ENCODE data around the gene TRIM28. TPM values are rescaled to one million over a fixed set of nuclear protein-coding genes. Genes with fewer than 3 reads are reported as not detected.

The TRIM28 gene
- polyA plus RNA-seq (227 and 256 TPM in 2 replicates), polyA minus RNA-seq (305 and 312 TPM in 2 replicates)

DNA sequence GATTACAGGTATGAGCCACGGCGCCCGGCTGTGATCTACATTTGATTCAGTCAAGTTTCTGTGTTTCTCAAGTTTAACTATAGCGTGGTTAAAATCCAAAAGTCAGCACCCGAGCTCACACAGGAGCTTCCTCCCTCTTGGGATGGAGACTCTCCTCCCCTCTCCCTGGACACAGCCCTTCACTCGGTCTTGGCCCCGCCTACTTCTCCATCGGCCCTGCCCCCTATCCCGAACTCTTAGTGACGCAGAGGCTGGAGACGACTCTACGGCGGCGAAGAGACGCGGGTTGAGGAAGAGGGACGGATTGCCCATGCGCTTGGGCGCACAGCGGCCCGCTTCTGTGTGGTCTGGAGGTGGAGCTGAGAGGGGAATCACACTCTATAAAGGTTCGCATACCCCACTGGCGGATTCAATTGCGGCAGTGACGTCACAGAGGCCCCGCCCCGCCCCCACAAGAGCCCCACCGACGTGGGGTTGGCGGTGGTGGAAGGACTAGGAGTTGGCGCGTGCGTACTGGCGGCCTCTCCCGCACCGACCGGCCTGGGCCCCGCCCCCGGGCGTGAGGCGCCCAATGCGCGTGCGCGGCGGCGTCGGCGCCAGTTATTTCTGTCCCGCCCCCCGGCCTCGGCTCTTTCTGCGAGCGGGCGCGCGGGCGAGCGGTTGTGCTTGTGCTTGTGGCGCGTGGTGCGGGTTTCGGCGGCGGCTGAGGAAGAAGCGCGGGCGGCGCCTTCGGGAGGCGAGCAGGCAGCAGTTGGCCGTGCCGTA, at the start of gene TRIM28:
Gene TRIM28 (plus strand): TSS at position 239 of the 765 bp plus-strand sequence. CDS start 694 bp downstream, outside the sequence.
- peak within 1 kb of the TSS; percentile 53 for H2AFZ ChIP-seq (ENCODE audit: low read depth, low read length)

DNA sequence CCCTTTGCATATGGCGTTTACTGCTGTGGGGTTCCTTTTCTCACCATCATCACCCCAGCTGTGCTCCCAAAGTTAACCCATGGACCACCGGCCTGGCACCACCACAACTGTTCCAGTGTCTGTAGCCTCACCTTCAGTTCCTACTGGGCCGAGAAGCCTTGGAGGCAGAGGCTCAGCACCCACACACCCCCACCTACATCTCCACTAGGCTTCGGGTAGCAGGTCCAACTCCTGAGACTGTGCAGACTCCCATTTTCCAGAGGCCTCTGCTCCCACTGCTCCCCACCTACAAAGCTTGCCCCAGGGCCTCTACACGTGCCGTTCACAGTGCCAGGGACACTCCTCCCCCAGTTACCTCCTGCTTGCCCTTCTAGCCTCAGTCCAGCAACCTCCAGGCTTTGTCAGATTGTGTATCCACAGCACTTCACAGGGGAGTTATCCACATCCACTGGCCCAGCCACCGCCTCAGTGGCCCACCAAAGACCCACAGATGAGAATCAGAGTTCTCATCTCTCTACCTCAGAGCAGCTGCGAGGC, 46.2 kb upstream of the TRIM28 start:
- no peaks in the 10 kb centered on the region for H3K9me2 ChIP-seq (ENCODE audit: insufficient read depth, low read length)
- H3K79me2 ChIP-seq (replicated peaks; ENCODE audit: insufficient read depth, low read length): no peaks in the 10 kb centered on the region
- no peak overlapping the region for H2AFZ ChIP-seq (ENCODE audit: low read depth, low read length)
- no peak overlapping the region for H3K4me3 ChIP-seq (ENCODE audit: low read length)
- no peaks in the 10 kb centered on the region for H3F3A ChIP-seq (ENCODE audit: insufficient read depth, low read length, poor library complexity, severe bottlenecking)
- H3K27ac ChIP-seq (ENCODE audit: low read length): no peak overlapping the region
- H3K9ac ChIP-seq (ENCODE audit: low read length): no peak overlapping the region
- no peaks in the 10 kb centered on the region for H3K9me3 ChIP-seq (ENCODE audit: low read length)
- no peak for TF ChIP-seq POLR2AphosphoS5 (IDR thresholded peaks at IDR 0.05)
- TF ChIP-seq EZH2 (IDR thresholded peaks at IDR 0.05; ENCODE audit: borderline replicate concordance, insufficient read depth, low read length, poor library complexity, severe bottlenecking): no peak
- no peak for TF ChIP-seq TAF1 (IDR thresholded peaks at IDR 0.05; ENCODE audit: low read depth)
- TF ChIP-seq, protein P1, sequence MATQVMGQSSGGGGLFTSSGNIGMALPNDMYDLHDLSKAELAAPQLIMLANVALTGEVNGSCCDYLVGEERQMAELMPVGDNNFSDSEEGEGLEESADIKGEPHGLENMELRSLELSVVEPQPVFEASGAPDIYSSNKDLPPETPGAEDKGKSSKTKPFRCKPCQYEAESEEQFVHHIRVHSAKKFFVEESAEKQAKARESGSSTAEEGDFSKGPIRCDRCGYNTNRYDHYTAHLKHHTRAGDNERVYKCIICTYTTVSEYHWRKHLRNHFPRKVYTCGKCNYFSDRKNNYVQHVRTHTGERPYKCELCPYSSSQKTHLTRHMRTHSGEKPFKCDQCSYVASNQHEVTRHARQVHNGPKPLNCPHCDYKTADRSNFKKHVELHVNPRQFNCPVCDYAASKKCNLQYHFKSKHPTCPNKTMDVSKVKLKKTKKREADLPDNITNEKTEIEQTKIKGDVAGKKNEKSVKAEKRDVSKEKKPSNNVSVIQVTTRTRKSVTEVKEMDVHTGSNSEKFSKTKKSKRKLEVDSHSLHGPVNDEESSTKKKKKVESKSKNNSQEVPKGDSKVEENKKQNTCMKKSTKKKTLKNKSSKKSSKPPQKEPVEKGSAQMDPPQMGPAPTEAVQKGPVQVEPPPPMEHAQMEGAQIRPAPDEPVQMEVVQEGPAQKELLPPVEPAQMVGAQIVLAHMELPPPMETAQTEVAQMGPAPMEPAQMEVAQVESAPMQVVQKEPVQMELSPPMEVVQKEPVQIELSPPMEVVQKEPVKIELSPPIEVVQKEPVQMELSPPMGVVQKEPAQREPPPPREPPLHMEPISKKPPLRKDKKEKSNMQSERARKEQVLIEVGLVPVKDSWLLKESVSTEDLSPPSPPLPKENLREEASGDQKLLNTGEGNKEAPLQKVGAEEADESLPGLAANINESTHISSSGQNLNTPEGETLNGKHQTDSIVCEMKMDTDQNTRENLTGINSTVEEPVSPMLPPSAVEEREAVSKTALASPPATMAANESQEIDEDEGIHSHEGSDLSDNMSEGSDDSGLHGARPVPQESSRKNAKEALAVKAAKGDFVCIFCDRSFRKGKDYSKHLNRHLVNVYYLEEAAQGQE (IDR thresholded peaks at IDR 0.05; ENCODE audit: borderline replicate concordance): no peak
- no peak for TF ChIP-seq SMC3 (conservative IDR thresholded peaks at IDR 0.05; ENCODE audit: poor library complexity)
- no peaks in the 10 kb centered on the region for H4K20me1 ChIP-seq (ENCODE audit: insufficient read depth)
- H3K36me3 ChIP-seq (ENCODE audit: insufficient read depth, low read length): no peaks in the 10 kb centered on the region
- no peaks in the 10 kb centered on the region for H3K27me3 ChIP-seq (ENCODE audit: insufficient read depth, low read depth, low read length)
- no peak overlapping the region for H3K4me2 ChIP-seq (ENCODE audit: low read length)

More for the DNA sequence above, at the start of gene TRIM28:
- Histone ChIP-seq H3K27me3 (ENCODE audit: insufficient read depth, low read depth, low read length) (peaks cover 11% of the 10 kb centered on the region), H3K79me2 (replicated peaks; ENCODE audit: insufficient read depth, low read length) (peaks cover 33% of the 10 kb centered on the region), H3K4me3 (ENCODE audit: low read length) (peak within 1 kb of the TSS; percentile 96), H4K20me1 (ENCODE audit: insufficient read depth) (peaks cover 39% of the 10 kb centered on the region), H3K9me2 (ENCODE audit: insufficient read depth, low read length) (no peaks in the 10 kb centered on the region), H3K27ac (ENCODE audit: low read length) (peak within 1 kb of the TSS; percentile 86), H3K9me3 (ENCODE audit: low read length) (no peaks in the 10 kb centered on the region), H3K9ac (ENCODE audit: low read length) (peak within 1 kb of the TSS; percentile 81), H3K4me2 (ENCODE audit: low read length) (peak within 1 kb of the TSS; percentile 71), H3F3A (ENCODE audit: insufficient read depth, low read length, poor library complexity, severe bottlenecking) (no peaks in the 10 kb centered on the region), H3K36me3 (ENCODE audit: insufficient read depth, low read length) (no peaks in the 10 kb centered on the region)
- TF ChIP-seq TAF1 (IDR thresholded peaks at IDR 0.05; ENCODE audit: low read depth): peak; percentile 86
- TF ChIP-seq, protein P1 (IDR thresholded peaks at IDR 0.05; ENCODE audit: borderline replicate concordance): peak; percentile 86
- peak; percentile 32 for TF ChIP-seq RAD21 (conservative IDR thresholded peaks at IDR 0.05)
- no peak for TF ChIP-seq EZH2 (IDR thresholded peaks at IDR 0.05; ENCODE audit: borderline replicate concordance, insufficient read depth, low read length, poor library complexity, severe bottlenecking)
- TF ChIP-seq POLR2AphosphoS5 (IDR thresholded peaks at IDR 0.05): peak; percentile 98
- TF ChIP-seq SMC3 (conservative IDR thresholded peaks at IDR 0.05; ENCODE audit: poor library complexity): peak; percentile 28
- TF ChIP-seq, protein P2, sequence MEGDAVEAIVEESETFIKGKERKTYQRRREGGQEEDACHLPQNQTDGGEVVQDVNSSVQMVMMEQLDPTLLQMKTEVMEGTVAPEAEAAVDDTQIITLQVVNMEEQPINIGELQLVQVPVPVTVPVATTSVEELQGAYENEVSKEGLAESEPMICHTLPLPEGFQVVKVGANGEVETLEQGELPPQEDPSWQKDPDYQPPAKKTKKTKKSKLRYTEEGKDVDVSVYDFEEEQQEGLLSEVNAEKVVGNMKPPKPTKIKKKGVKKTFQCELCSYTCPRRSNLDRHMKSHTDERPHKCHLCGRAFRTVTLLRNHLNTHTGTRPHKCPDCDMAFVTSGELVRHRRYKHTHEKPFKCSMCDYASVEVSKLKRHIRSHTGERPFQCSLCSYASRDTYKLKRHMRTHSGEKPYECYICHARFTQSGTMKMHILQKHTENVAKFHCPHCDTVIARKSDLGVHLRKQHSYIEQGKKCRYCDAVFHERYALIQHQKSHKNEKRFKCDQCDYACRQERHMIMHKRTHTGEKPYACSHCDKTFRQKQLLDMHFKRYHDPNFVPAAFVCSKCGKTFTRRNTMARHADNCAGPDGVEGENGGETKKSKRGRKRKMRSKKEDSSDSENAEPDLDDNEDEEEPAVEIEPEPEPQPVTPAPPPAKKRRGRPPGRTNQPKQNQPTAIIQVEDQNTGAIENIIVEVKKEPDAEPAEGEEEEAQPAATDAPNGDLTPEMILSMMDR (IDR thresholded peaks at IDR 0.05; ENCODE audit: poor library complexity, severe bottlenecking): no peak
- TF ChIP-seq EP300 (conservative IDR thresholded peaks at IDR 0.05; ENCODE audit: poor library complexity, severe bottlenecking): peak; percentile 68
- peak; percentile 88 for TF ChIP-seq MXI1 (conservative IDR thresholded peaks at IDR 0.05; ENCODE audit: poor library complexity, severe bottlenecking)
